Measurements from ENCODE around the gene IQGAP1. TPM values are rescaled to one million over a fixed set of nuclear protein-coding genes. Genes with fewer than 3 reads are reported as not detected.
A peak's percentile ranks its signal among the peaks of the same experiment; 100 is the strongest.

IQGAP1 gene
- polyA plus RNA-seq, 3 donors = 140 to 276 (median 207) TPM

DNA sequence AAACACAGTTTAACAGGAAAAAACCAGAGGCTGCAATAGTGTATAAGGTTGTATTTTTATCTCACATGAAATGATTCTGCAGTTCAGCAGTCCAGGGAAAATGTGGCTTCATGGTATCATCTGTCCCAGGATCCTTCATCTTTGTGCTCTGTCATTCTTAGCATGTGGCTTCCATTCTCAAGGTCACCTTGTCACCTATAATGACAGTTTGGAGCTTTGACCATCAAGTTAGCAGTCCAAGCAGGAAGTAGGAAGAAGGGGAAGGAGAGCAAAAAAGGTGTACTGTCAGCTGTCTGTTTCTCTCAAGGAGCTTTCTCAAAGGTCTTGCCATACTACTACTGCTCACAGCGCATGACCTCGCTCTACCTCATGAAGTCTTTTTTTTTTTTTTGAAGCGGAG is 83.1 kb downstream of the IQGAP1 start:
- no peaks in the 10 kb centered on the region for H3K9me3 Mint-ChIP-seq

GRCh38 chr15:90471769-90472168 is 83.7 kb downstream of the IQGAP1 start:
- intact Hi-C loops (cut with micrococcal nuclease) = no loop called here
- no peaks in the 10 kb centered on the region for H3K9me3 Mint-ChIP-seq
- Histone ChIP-seq H3K4me3 (replicated peaks in 1 of 3; ENCODE audit: low read depth in 2 of 3, low read length in 3 of 3) (no peak overlapping the region), H3K27me3 (ENCODE audit: control insufficient read depth in 2 of 2, insufficient read depth in 2 of 2, low read length in 2 of 2) (no peaks in the 10 kb centered on the region), H3K27ac (ENCODE audit: low read depth in 1 of 2, low read length in 2 of 2) (no peak overlapping the region), H3K4me1 (ENCODE audit: control insufficient read depth in 1 of 2, insufficient read depth in 2 of 2, low read length in 2 of 2) (no peaks in the 10 kb centered on the region), H4K20me1 (ENCODE audit: insufficient read depth, low read length) (peaks cover 98% of the 10 kb centered on the region), H2AFZ (ENCODE audit: insufficient read depth, low read depth, low read length, poor library complexity, severe bottlenecking) (no peak overlapping the region), H3K4me2 (replicated peaks; ENCODE audit: extremely low read depth, low read length, poor library complexity, severe bottlenecking) (no peak overlapping the region), H3K9ac (ENCODE audit: insufficient read depth, low read length, poor library complexity, severe bottlenecking) (no peak overlapping the region), H3K36me3 (replicated peaks in 1 of 2; ENCODE audit: control insufficient read depth in 1 of 2, insufficient read depth in 2 of 2, low read length in 2 of 2) (peaks cover 97 to 100% of the 10 kb centered on the region in 2 donors), H3K9me3 (replicated peaks in 1 of 2; ENCODE audit: control insufficient read depth in 1 of 2, insufficient read depth in 1 of 2, low read length in 2 of 2) (no peaks in the 10 kb centered on the region), H3K79me2 (ENCODE audit: insufficient read depth, low read length) (peaks cover 5% of the 10 kb centered on the region)
- no peak for TF ChIP-seq CTCF (IDR thresholded peaks at IDR 0.05)
- DNase-seq = no peak
- H3K4me1 Mint-ChIP-seq = no peaks in the 10 kb centered on the region
- H3K36me3 Mint-ChIP-seq = peaks cover 83 to 98% of the 10 kb centered on the region in 2 donors
- no peak overlapping the region for H3K4me3 Mint-ChIP-seq
- no peaks in the 10 kb centered on the region for H3K27me3 Mint-ChIP-seq (ENCODE audit: low read depth in 3 of 3)
- WGBS (ENCODE audit: insufficient coverage) = no CpG with 5 or more reads among the region's 4 CpGs
- peak overlapping the region in 2 of 7 donors; percentile 21 to 59 for H3K27ac Mint-ChIP-seq

More for the DNA sequence above, 83.1 kb downstream of the IQGAP1 start:
- Histone ChIP-seq H4K20me1 (ENCODE audit: insufficient read depth, low read length) (peaks cover 98% of the 10 kb centered on the region), H3K4me1 (ENCODE audit: control insufficient read depth in 1 of 2, insufficient read depth in 2 of 2, low read length in 2 of 2) (no peaks in the 10 kb centered on the region), H3K27ac (ENCODE audit: low read depth in 1 of 2, low read length in 2 of 2) (peak overlapping the region in 1 of 2 donors; percentile 20), H3K27me3 (ENCODE audit: control insufficient read depth in 2 of 2, insufficient read depth in 2 of 2, low read length in 2 of 2) (no peaks in the 10 kb centered on the region), H3K36me3 (replicated peaks in 1 of 2; ENCODE audit: control insufficient read depth in 1 of 2, insufficient read depth in 2 of 2, low read length in 2 of 2) (peaks cover 97 to 100% of the 10 kb centered on the region in 2 donors), H3K9ac (ENCODE audit: insufficient read depth, low read length, poor library complexity, severe bottlenecking) (no peak overlapping the region), H3K4me3 (replicated peaks in 1 of 3; ENCODE audit: low read depth in 2 of 3, low read length in 3 of 3) (no peak overlapping the region), H3K4me2 (replicated peaks; ENCODE audit: extremely low read depth, low read length, poor library complexity, severe bottlenecking) (no peak overlapping the region), H3K9me3 (replicated peaks in 1 of 2; ENCODE audit: control insufficient read depth in 1 of 2, insufficient read depth in 1 of 2, low read length in 2 of 2) (no peaks in the 10 kb centered on the region), H3K79me2 (ENCODE audit: insufficient read depth, low read length) (peaks cover 5% of the 10 kb centered on the region), H2AFZ (ENCODE audit: insufficient read depth, low read depth, low read length, poor library complexity, severe bottlenecking) (no peak overlapping the region)
- Mint-ChIP-seq H3K27me3 (ENCODE audit: low read depth in 3 of 3) (no peaks in the 10 kb centered on the region), H3K4me1 (no peaks in the 10 kb centered on the region), H3K27ac (peak overlapping the region in 4 of 7 donors; percentile 1 to 59 (median 42)), H3K4me3 (no peak overlapping the region), H3K36me3 (peaks cover 83 to 98% of the 10 kb centered on the region in 2 donors)
- no peak for DNase-seq
- 100% methylated on average over 3 of the region's 3 CpGs for WGBS (ENCODE audit: insufficient coverage)
- intact Hi-C loops (cut with micrococcal nuclease) = no loop called here
- TF ChIP-seq CTCF (IDR thresholded peaks at IDR 0.05) = no peak
